Activated CD8-positive, alpha-beta memory T cell treated with anti-CD3 and anti-CD28 coated beads for 1 hour (primary cell): ENCODE measurements around the gene PREB.
A peak's percentile ranks its signal among the peaks of the same experiment; 100 is the strongest.
"Not testable (repeated sequence)": the region's sequence is repeated elsewhere in the genome, so short reads cannot be mapped to it uniquely, and the experiment has no call there.

ENCODE experiments used
- DNase-seq, 2 donors: peaks; one replicate each; pipeline ENCODE4 v3.0.0-alpha.2; 2020; ENCODE audit warnings: low read depth in 1 of 2; ENCODE audit errors: extremely low read depth in 1 of 2

PREB gene

GRCh38 chr2:27133905-27134780, at the start of gene PREB:
Gene PREB (minus strand): TSS chr2:27134636. CDS start chr2:27134421, 215 bp downstream.
- peak; percentile 91 to 98 for DNase-seq

- DNase-seq = no peak
These were observed 49.7 kb upstream of the PREB start for GRCh38 chr2:27184115-27184514.

DNA sequence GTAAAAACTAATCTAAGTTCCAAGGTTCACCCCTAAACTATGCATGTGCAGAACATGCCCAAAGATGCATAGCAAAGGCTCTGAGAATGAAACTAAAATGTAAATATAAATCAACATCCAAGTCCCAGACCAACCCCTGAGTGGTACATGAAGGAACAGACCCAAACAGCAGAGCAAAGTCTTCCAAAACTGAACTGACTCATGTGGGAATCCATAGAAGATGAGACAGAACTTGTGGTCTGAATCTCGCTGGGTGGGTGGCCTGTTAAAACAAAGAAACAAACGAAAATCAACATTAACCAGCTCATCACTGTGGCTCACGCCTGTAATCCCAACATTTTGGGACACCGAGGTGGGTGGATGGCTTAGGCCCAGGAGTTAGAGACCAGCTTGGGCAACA, 47.9 kb upstream of the PREB start:
- DNase-seq = no peak

DNA sequence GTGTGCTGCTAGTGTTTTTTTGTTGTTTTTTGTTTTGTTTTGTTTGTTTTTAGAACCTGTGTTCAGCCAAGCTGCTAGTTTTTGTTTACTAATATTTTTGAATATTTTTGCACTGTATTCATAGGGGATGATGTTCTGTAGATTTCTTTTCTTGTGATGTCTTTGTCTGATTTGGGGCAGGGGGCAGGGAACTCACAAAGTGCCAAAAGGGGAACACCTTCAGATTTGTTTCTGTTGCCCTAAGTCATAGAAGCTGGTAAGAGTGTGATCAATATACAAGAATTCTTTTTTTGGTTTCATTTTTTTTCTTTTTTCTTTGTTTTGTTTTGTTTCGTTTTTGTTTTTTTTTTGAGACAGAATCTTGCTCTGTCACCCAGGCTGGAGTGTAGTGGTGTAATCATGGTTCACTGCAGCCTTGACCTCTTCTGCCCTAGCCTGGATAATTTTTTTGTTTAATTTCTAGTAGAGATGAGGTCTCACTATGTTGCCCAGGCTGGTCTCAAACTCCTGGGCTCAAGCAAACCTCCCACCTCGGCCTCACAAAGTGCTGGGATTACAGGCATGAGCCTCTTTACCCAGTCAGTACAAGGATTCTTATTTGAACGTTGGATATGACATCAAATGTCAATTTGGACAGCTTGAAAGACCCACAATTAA, 45.0 kb upstream of the PREB start:
- no peak for DNase-seq

DNA sequence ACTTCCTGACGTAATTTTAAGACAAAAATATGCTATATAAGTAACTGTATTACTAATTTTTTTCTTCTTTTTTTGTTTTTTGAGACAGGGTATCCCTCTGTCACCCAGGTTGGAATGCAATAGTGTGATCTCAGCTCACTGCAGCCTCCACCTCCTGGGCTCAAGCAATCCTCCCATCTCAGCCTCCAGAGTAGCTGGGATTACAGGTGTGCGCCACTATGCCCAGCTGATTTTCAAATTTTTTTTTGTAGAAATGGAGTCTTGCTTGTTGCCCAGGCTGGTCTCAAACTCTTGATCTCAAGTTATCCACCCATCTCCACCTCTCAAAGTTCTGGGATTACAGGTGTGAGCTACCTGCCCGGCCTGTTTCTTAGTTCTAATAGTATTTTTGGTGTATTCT, 44.0 kb upstream of the PREB start:
- no peak for DNase-seq

- DNase-seq = no peak
These were observed 43.3 kb upstream of the PREB start for GRCh38 chr2:27177441-27178351.

DNA sequence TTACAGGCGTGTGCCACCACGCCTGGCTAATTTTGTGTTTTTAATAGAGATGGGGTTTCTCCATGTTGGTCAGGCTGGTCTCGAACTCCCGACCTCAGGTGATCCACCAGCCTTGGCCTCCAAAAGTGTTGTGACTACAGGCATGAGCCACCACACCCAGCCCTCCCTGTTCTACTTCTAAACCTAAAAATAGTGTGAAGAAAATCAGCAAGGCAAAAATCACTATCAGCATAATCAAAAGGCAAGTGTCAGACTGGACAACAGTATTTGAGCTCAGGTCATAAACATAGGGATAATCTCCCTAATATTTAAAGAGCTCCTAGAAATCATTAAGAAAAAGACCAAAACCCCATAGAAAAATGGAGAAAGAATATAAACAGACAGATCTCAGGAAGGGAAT, 41.3 kb upstream of the PREB start:
- DNase-seq = not testable (repeated sequence)

DNA sequence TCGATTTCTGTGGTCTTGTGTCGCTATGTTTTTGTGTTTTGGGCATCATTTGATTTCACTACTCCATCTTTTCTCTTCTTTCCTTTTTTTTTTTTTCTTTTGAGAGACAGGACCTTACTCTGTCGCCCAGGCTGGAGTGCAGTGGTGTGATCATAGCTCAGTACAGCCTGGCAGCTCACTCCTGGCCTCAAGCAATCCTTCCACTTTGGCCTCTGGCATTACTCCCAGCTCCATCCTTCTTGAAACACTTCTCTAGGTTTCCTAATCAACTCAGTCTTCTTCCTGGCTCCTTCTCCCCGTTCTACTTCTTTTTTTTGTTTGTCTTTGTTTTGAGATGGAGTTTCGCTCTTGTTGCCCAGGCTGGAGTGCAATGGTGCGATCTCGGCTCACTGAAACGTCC, 40.9 kb upstream of the PREB start:
- DNase-seq = no peak

DNA sequence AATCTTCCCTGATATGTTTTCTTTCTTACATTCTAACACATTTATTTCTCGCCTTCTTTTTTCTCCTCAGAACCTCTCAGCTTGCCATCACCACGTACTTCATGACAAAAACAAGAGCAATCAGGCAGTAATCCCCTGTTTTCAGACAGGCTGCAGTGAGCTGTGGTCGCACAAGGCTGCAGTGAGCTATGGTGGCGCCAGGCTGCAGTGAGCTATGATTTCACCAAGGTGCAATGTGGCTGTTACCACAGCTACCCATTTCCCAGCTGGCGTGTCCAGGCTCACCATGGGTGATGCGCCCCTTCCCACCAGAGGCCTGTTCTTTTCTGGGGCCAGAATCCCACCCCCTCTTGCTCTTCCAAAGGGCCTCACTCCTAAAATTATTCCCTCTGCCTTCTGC, 40.2 kb upstream of the PREB start:
- no peak for DNase-seq

DNA sequence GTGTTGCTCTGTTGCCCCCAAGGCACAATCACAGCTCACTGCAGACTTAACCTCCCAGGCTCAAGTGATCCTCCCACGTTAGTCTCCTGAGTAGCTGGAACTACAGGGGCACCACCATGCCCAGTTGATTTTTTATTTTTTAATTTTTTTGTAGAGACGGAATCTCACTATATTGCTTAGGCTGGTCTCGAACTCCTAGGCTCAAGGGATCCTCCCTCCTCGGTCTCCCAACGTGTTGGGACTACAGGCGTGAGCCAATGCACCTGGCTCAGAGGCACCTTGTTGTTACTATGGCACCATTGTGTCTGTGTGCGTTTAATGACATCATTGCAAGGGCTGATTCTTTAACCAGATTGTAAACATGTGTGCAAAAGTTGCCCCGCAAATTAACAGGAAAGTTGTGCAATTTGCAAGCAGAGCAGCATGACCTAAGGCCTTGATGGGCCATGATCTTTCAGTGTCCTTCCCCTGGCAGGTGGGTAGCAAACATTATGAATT, 37.0 kb upstream of the PREB start:
- no peak for DNase-seq

GRCh38 chr2:27170581-27171337, 36.3 kb upstream of the PREB start:
- no peak for DNase-seq

DNA sequence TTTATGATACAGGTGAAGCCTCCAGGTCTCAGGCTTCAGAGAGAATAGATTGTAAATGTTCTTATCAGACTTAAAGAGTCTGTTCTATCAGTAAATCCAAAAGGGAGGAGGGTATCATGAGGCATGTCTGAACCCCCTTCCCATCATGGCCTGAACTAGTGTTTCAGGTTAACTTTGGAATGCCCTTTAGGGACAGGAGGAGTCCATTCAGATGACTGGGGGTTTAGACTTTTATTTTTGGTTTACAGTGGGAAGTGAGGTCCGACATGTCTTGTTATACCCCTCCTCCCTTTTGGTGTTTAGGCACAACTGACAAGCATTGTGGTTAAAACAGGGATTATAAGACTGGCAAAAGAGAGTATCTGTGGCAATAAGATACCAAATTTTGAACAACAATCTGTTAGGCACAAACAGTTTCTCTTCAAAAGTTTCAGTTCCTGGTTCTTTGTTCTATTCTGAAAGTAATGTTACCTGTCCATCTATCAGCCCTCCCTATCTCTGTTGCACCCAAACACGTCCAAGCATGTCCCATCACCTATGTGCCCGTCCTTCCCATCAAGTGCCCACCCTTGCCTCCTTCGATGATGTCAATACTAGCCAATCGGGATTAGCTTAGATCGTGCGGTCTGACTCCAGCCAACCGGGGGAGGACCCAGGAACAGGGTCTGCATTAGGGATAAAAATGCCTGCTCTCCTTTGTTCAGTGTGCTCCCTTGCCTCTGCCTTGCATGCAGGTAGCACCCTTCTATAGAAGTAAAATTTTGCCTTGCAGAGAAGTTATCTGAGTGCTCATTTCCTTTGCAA, 30.7 kb upstream of the PREB start:
- DNase-seq = no peak

- no peak for DNase-seq
These were observed 28.0 kb upstream of the PREB start for GRCh38 chr2:27162151-27163121.

- no peak for DNase-seq
These were observed 25.8 kb upstream of the PREB start for GRCh38 chr2:27160191-27160590.

GRCh38 chr2:27159271-27159670, 24.8 kb upstream of the PREB start:
- no peak for DNase-seq

DNA sequence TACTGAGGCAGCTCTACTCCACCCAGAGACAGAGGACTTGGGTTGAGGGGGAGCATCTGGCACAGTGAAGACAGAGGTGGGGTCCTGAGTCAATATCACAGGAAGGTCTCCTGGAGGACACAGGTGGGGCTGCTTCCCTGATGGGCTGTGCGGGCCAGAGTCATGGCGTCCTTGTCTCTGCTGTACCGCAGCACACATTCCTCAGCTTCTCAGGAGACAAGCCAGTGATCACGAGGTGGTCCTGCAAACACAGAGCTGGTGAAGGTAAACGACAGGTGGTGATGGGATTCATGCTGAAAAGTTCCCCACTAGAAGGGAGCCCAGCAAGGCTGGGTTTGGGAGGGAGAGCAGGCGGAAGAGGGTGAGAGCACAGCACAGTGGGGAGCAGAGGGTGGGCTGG, 24.0 kb upstream of the PREB start:
- no peak for DNase-seq

DNA sequence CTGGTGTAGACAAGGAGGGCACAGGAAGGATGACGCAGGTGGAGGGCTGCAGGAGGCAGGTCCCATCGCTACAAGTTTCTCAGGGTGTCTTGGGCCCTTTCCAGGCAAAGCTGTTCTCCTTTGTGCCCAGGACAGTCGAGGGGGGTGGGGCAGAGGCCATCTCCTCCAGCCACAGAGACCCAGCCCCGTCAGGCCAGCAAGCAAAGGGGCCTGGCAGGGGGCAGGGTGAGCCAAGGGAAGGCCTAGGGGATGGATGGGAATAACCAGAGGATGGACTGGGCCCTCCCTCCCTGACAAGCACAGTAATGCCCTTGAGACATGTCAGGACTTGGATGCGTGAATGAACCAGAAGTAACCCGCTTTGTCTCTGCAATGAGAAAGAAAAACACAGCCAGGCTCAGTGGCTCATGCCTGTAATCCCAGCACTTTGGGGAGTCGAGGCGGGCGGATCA, 20.7 kb upstream of the PREB start:
- DNase-seq = no peak

- no peak for DNase-seq
These were observed 20.1 kb upstream of the PREB start for GRCh38 chr2:27154488-27154887.
